ENCODE data around the gene LARP1. TPM values are rescaled to one million over a fixed set of nuclear protein-coding genes. Genes with fewer than 3 reads are reported as not detected.
"Not testable (repeated sequence)": the region's sequence is repeated elsewhere in the genome, so short reads cannot be mapped to it uniquely, and the experiment has no call there.

LARP1 gene
- total RNA-seq, 1 donor = 45.3 TPM

GRCh38 chr5:154832804-154833203 lies 77.6 kb downstream of the LARP1 start:
- not testable (repeated sequence) for H3K4me3 ChIP-seq (ENCODE audit: low read length); H3K27me3 ChIP-seq (ENCODE audit: insufficient read depth, low read length); H3K9me3 ChIP-seq (ENCODE audit: low read depth, low read length)
- H3K4me1 ChIP-seq (ENCODE audit: insufficient read depth, low read length) = peaks cover 16% of the 10 kb centered on the region

GRCh38 chr5:154834053-154834452 lies 78.9 kb downstream of the LARP1 start:
- peaks cover 13% of the 10 kb centered on the region for H3K4me1 ChIP-seq (ENCODE audit: insufficient read depth, low read length)
- no peak overlapping the region for H3K4me3 ChIP-seq (ENCODE audit: low read length)
- no peaks in the 10 kb centered on the region for H3K27me3 ChIP-seq (ENCODE audit: insufficient read depth, low read length)
- H3K9me3 ChIP-seq (ENCODE audit: low read depth, low read length) = no peaks in the 10 kb centered on the region

GRCh38 chr5:154835701-154836052 lies 80.5 kb downstream of the LARP1 start:
- not testable (repeated sequence) for H3K4me1 ChIP-seq (ENCODE audit: insufficient read depth, low read length)

GRCh38 chr5:154836225-154836624 lies 81.0 kb downstream of the LARP1 start:
- Histone ChIP-seq H3K4me3 (ENCODE audit: low read length) (no peak overlapping the region), H3K9me3 (ENCODE audit: low read depth, low read length) (no peaks in the 10 kb centered on the region), H3K27me3 (ENCODE audit: insufficient read depth, low read length) (no peaks in the 10 kb centered on the region), H3K4me1 (ENCODE audit: insufficient read depth, low read length) (no peaks in the 10 kb centered on the region)

More at GRCh38 chr5:154835701-154836052, 80.5 kb downstream of the LARP1 start:
- H3K4me3 ChIP-seq (ENCODE audit: low read length); H3K9me3 ChIP-seq (ENCODE audit: low read depth, low read length); H3K27me3 ChIP-seq (ENCODE audit: insufficient read depth, low read length): not testable (repeated sequence)

GRCh38 chr5:154837009-154837901 lies 82.1 kb downstream of the LARP1 start:
- Histone ChIP-seq H3K4me3 (ENCODE audit: low read length) (no peak overlapping the region), H3K9me3 (ENCODE audit: low read depth, low read length) (no peaks in the 10 kb centered on the region), H3K4me1 (ENCODE audit: insufficient read depth, low read length) (no peaks in the 10 kb centered on the region), H3K27me3 (ENCODE audit: insufficient read depth, low read length) (no peaks in the 10 kb centered on the region)

GRCh38 chr5:154840435-154841272 lies 85.5 kb downstream of the LARP1 start:
- H3K4me1 ChIP-seq (ENCODE audit: insufficient read depth, low read length) = no peaks in the 10 kb centered on the region
- no peaks in the 10 kb centered on the region for H3K9me3 ChIP-seq (ENCODE audit: low read depth, low read length)
- no peak overlapping the region for H3K4me3 ChIP-seq (ENCODE audit: low read length)
- no peaks in the 10 kb centered on the region for H3K27me3 ChIP-seq (ENCODE audit: insufficient read depth, low read length)

GRCh38 chr5:154841273-154841661 lies 86.1 kb downstream of the LARP1 start:
- Histone ChIP-seq H3K4me1 (ENCODE audit: insufficient read depth, low read length) (no peaks in the 10 kb centered on the region), H3K27me3 (ENCODE audit: insufficient read depth, low read length) (no peaks in the 10 kb centered on the region), H3K9me3 (ENCODE audit: low read depth, low read length) (no peaks in the 10 kb centered on the region), H3K4me3 (ENCODE audit: low read length) (no peak overlapping the region)

- Histone ChIP-seq H3K27me3 (ENCODE audit: insufficient read depth, low read length) (no peaks in the 10 kb centered on the region), H3K4me1 (ENCODE audit: insufficient read depth, low read length) (no peaks in the 10 kb centered on the region), H3K9me3 (ENCODE audit: low read depth, low read length) (no peaks in the 10 kb centered on the region), H3K4me3 (ENCODE audit: low read length) (no peak overlapping the region)
Measured at GRCh38 chr5:154842689-154843530, 87.7 kb downstream of the LARP1 start.

GRCh38 chr5:154844809-154845208 lies 89.6 kb downstream of the LARP1 start:
- no peaks in the 10 kb centered on the region for H3K27me3 ChIP-seq (ENCODE audit: insufficient read depth, low read length)
- H3K9me3 ChIP-seq (ENCODE audit: low read depth, low read length) = no peaks in the 10 kb centered on the region
- no peak overlapping the region for H3K4me3 ChIP-seq (ENCODE audit: low read length)
- peaks cover 3% of the 10 kb centered on the region for H3K4me1 ChIP-seq (ENCODE audit: insufficient read depth, low read length)

- Histone ChIP-seq H3K4me1 (ENCODE audit: insufficient read depth, low read length) (peaks cover 14% of the 10 kb centered on the region), H3K4me3 (ENCODE audit: low read length) (no peak overlapping the region), H3K27me3 (ENCODE audit: insufficient read depth, low read length) (no peaks in the 10 kb centered on the region), H3K9me3 (ENCODE audit: low read depth, low read length) (no peaks in the 10 kb centered on the region)
Measured at GRCh38 chr5:154849264-154849785, 94.1 kb downstream of the LARP1 start.

- Histone ChIP-seq H3K4me3 (ENCODE audit: low read length) (no peak overlapping the region), H3K27me3 (ENCODE audit: insufficient read depth, low read length) (no peaks in the 10 kb centered on the region), H3K4me1 (ENCODE audit: insufficient read depth, low read length) (peaks cover 14% of the 10 kb centered on the region), H3K9me3 (ENCODE audit: low read depth, low read length) (no peaks in the 10 kb centered on the region)
Measured at GRCh38 chr5:154849791-154850201, 94.6 kb downstream of the LARP1 start.

GRCh38 chr5:154850255-154851062 lies 95.3 kb downstream of the LARP1 start, which contains the start of gene FAXDC2:
Gene FAXDC2 (minus strand): TSS chr5:154850603. CDS start chr5:154838178, 12,425 bp downstream.
- no peaks in the 10 kb centered on the region for H3K9me3 ChIP-seq (ENCODE audit: low read depth, low read length)
- no peak within 1 kb of the TSS for H3K4me3 ChIP-seq (ENCODE audit: low read length)
- peaks cover 14% of the 10 kb centered on the region for H3K4me1 ChIP-seq (ENCODE audit: insufficient read depth, low read length)
- H3K27me3 ChIP-seq (ENCODE audit: insufficient read depth, low read length) = no peaks in the 10 kb centered on the region

- Histone ChIP-seq H3K4me1 (ENCODE audit: insufficient read depth, low read length) (peaks cover 14% of the 10 kb centered on the region), H3K9me3 (ENCODE audit: low read depth, low read length) (no peaks in the 10 kb centered on the region)
Measured at GRCh38 chr5:154851351-154851750, 96.2 kb downstream of the LARP1 start.

More at GRCh38 chr5:154851351-154851750, 96.2 kb downstream of the LARP1 start:
- no peak overlapping the region for H3K4me3 ChIP-seq (ENCODE audit: low read length)
- H3K27me3 ChIP-seq (ENCODE audit: insufficient read depth, low read length) = no peaks in the 10 kb centered on the region
